Stimulated activated CD8-positive, alpha-beta memory T cell treated with anti-CD3 and anti-CD28 coated beads, Interleukin-15, amount 100 ng/mL, for 4 hours (primary cell): ENCODE measurements around the gene TFAP2A.

Experiments
- DNase-seq, 2 donors: peaks; one replicate each; pipeline ENCODE4 v3.0.0-alpha.2; 2020; ENCODE audit warnings: low read depth in 2 of 2

TFAP2A gene

DNA sequence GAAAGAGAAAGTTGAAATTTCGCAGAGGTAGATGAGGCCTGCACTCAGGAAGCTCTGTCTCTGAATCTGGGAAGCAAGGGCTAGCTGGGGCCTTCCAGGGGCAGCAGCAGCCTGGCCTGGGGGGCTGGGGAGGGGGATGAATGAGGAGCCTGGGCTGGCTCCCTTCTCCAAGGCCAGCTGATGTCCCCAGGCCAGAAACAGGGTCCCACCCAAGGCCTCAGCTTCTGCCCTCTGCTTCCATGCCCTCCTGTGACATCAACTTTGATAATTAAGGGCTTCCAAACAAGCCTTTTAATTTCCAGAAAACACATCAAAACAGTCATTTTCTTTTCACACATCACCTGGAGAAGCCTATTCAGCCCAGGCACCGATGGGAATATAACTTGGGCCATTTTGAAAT is 15.4 kb downstream of the TFAP2A start:
- no peak for DNase-seq

- no peak for DNase-seq
These were observed 16.2 kb downstream of the TFAP2A start for GRCh38 chr6:10398446-10399218.

GRCh38 chr6:10397756-10398445 is 17.0 kb downstream of the TFAP2A start:
- no peak for DNase-seq

- no peak for DNase-seq
These were observed 18.1 kb downstream of the TFAP2A start for GRCh38 chr6:10396785-10397184.

- no peak for DNase-seq
These were observed 18.9 kb downstream of the TFAP2A start for GRCh38 chr6:10395704-10396546.

DNA sequence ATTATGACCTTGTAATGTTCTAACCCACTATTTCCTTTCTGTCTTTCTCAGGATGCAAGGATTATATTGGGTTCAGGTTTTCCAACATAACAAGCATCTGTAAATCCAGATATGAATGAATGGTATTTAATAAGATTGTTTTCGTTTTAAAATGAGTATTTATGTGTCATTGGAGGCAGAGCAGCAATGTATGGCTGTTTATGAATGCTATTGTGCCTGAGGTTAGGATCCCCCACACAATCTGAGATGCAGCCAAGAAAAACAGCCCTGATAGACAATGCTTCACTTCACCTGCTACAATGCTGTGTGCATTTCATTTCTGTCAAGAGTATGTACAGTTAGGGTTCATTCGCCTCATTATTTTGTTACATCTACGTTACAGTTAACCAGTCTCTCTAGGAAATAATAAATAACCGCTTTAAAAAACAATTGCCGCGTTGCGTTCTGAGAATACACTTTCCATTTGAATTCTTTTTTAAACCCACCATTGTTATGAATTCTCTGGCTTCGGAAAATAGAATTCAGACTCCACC is 19.6 kb downstream of the TFAP2A start:
- DNase-seq, result no peak

DNA sequence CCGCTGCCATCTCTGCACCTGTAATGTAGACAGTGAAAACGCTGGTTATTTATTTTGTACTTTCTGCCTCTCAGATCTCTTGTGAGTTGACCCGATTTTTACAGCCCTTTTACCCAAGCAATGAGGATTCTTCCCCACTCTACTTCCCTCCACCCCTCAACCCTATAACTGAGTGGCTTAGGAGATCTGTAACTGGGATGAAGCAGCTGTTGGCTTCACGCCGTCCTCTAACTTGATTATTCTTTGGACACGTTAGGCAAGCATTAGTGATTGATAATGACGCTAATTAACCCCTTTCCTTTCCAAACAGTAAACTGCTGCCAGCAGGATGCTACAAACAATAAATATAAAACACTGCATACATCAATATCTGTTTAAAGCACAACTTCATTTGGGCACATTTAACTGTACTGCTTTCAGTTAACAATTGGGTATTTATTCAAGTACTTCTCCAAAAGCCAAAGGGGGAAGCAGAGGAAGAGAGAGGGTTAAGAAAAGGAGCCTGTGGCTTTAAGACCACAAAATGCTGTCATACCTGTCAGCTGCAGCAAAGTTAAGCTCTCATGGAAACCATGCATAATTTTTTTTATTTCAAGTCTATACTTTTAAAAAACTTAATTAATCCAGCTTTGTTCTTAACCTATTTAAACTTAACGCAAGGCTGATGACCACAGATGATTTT is 21.2 kb downstream of the TFAP2A start:
- no peak for DNase-seq

DNA sequence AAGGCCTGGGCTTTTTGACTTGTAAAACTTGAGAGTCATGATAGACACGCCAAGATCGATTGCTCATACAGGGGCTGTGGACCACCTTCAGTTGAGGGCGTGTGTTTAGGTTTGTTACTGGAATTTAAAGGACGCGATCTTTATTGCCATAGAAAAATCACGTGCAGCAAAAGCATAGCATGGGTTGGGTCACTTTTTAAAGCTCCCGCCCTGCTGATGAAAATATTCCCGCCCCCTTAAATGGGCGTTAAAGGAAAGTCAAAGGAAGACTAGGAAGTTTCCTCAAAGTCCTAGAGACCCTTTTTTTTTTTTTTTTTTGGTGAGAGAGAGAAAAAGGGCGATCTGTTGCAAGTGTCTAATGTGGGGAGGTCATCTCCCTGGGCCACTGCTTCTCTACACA is 23.1 kb downstream of the TFAP2A start:
- no peak for DNase-seq

DNA sequence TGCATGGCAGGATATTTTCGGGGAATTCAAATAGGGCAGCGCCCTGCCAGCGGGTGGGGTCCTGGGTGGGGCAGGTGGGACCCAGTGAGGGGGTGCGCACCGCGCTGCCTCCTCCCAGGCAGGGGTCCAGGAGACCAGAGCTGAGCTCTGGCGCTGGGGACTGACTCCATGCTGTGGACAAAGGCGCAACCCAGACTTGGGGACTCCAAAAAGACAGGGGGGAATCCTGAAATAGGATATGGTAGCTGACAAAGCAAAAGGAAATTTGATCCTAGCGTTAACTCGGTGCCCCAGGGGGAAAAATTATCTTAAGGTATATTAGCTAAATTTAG is 23.6 kb downstream of the TFAP2A start:
- no peak for DNase-seq

- no peak for DNase-seq
These were observed 24.2 kb downstream of the TFAP2A start for GRCh38 chr6:10390495-10391298.

GRCh38 chr6:10389739-10390494 is 25.0 kb downstream of the TFAP2A start:
- no peak for DNase-seq

- no peak for DNase-seq
These were observed 27.9 kb downstream of the TFAP2A start for GRCh38 chr6:10386756-10387654.

DNA sequence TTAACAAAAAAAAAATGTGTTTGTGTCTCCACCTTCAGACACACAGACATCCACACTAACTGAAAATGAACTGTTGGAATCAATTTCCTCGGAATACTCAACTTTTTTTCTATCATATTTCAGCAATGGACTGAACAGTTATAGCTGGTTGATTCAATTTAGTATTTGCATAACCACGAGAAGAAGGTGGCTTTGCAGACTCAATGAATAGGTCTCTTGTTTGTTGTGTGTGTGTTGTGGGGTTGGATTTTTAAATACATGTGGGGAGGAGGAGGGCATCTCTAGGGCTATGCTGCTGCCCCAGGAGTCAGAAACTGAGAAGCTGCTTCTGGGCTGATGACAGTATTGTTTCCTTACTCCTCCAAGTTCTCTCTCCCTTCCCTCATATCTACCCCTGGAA is 28.7 kb downstream of the TFAP2A start:
- DNase-seq, result no peak

GRCh38 chr6:10385524-10386132 is 29.2 kb downstream of the TFAP2A start:
- no peak for DNase-seq

- no peak for DNase-seq
These were observed 30.0 kb downstream of the TFAP2A start for GRCh38 chr6:10384610-10385523.

DNA sequence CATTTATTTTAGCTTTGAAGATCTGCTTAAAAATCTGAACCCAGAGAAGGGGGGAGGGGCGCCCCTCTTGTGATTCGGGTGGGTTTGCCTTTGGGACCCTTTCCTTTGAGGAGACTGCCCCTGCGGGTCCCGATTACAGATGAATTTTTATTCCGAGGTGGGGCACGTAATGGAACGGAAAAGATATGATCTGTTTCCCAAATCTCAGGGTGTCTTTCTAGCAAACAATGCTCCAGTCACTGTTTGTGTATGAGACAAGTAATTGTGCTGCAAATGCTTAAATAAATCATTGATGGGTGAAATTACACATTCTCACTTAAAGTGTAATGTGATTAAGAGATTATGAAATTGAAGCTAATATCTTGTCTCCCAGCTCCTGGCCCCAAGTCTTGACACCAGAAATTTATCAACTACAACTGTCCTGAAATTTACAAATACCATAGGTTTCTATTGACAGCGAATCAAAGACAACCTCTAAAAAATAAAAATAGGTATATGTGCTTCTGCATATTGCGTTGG is 30.7 kb downstream of the TFAP2A start:
- DNase-seq, result no peak

- no peak for DNase-seq
These were observed 31.4 kb downstream of the TFAP2A start for GRCh38 chr6:10383331-10384090.
